ENCODE results near the gene SLBP.

- TF ChIP-seq TAF1 (IDR thresholded peaks at IDR 0.05; ENCODE audit: borderline replicate concordance, insufficient read depth, low read length) (no peak), REST (IDR thresholded peaks at IDR 0.05; ENCODE audit: insufficient read depth in 1 of 2, low read depth in 2 of 2, low read length in 2 of 2) (no peak), SIN3A (IDR thresholded peaks at IDR 0.05; ENCODE audit: borderline replicate concordance, insufficient read depth, low read length) (no peak)
These were observed 25.6 kb downstream of the SLBP start for GRCh38 chr4:1686440-1687036.
